GM21717 (cell line): ENCODE measurements around the gene ELOVL2.
"Not testable (repeated sequence)": the region's sequence is repeated elsewhere in the genome, so short reads cannot be mapped to it uniquely, and the experiment has no call there.

Experiments used
- ATAC-seq: cut with Tn5 transposase; IDR thresholded peaks from one replicate; pipeline ENCODE4 v1.9.1; 2021; ENCODE audit warnings: mild to moderate bottlenecking, moderate library complexity; ENCODE audit not compliant: unreplicated experiment

ELOVL2 gene, protein sequence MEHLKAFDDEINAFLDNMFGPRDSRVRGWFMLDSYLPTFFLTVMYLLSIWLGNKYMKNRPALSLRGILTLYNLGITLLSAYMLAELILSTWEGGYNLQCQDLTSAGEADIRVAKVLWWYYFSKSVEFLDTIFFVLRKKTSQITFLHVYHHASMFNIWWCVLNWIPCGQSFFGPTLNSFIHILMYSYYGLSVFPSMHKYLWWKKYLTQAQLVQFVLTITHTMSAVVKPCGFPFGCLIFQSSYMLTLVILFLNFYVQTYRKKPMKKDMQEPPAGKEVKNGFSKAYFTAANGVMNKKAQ

GRCh38 chr6:11043961-11044711 lies at the start of gene ELOVL2:
TSS of gene ELOVL2 (minus strand) at chr6:11044305. CDS start at chr6:11044230, 75 bp downstream.
- no peak for ATAC-seq

- ATAC-seq: peak; percentile 16
Measured at GRCh38 chr6:11093376-11093625, 49.2 kb upstream of the ELOVL2 start.

DNA sequence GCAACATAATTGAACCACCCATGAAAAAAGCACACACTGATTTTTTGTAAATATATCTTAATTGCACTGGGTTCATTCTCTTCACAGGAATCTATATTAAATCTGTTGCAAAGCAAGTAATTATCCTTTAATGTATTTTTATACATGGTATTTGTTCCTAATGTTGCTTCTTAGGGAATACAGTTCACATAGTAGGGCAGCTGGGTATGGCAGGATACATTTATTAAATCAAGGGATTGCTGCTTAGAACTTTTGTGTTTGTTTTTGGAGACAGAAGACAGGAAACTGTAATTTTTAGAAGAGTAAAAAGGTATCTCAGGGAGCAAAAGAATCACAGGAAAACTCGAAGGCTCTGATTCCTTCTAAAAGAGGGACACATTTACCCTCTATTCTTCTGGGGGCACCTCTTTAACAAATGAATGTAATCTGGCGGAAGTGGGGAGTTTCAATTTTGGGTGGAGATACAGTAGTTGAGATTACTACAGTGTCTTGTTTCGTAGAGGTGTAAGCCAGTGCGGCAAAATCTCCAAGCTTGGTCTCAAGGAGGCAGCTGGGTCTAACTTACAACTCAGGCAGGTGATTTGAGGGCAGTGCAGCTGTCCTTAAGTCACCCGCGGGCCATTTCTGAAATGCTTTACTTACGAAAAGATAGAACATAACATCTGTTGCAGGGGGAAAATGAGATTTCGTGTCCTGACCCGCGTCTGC lies 48.7 kb upstream of the ELOVL2 start:
- ATAC-seq: peak; percentile 45

DNA sequence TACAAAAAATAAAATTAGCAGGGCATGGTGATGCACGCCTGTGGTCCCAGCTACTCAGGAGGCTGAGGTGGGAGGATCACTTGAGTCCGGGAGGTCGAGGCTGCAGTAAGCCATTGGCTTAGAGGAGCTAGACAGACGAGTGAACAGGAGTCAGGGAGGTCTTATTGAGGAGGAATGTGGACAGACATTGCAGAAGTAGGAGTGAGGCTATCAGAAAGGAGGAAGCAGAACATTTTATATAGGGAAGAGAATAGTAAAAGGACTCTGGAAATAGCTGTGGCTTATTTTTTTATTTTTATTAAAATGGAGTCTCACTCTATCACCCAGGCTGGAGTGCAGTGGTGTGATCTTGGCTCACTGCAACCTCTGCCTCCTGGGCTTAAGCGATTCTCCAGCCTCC lies 47.0 kb upstream of the ELOVL2 start:
- not testable (repeated sequence) for ATAC-seq

- no peak for ATAC-seq
Measured at GRCh38 chr6:11089695-11090094, 45.6 kb upstream of the ELOVL2 start.

DNA sequence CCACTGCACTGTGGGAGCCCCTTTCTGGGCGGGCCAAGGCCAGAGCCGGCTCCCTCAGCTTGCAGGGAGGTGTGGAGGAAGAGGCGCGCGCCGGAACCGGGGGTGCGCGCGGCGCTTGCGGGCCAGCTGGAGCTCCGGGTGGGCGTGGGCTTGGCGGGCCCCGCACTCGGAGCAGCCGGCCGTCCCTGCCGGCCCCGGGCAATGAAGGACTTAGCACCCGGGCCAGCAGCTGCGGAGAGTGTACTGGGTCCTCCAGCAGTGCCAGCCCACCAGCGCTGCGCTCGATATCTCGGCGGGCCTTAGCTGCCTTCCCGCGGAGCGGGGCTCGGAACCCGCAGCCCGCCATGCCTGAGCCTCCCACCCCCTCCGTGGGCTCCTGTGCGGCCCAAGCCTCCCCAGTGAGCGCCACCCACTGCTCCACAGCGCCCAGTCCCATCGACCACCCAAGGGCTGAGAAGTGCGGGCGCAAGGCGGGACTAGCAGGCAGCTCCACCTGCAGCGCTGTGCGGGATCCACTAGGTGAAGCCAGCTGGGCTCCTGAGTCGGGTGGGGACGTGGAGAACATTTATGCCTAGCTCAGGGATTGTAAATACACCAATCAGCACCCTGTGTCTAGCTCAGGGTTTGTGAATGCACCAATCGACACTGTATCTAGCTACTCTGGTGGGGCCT lies 43.2 kb upstream of the ELOVL2 start:
- not testable (repeated sequence) for ATAC-seq

DNA sequence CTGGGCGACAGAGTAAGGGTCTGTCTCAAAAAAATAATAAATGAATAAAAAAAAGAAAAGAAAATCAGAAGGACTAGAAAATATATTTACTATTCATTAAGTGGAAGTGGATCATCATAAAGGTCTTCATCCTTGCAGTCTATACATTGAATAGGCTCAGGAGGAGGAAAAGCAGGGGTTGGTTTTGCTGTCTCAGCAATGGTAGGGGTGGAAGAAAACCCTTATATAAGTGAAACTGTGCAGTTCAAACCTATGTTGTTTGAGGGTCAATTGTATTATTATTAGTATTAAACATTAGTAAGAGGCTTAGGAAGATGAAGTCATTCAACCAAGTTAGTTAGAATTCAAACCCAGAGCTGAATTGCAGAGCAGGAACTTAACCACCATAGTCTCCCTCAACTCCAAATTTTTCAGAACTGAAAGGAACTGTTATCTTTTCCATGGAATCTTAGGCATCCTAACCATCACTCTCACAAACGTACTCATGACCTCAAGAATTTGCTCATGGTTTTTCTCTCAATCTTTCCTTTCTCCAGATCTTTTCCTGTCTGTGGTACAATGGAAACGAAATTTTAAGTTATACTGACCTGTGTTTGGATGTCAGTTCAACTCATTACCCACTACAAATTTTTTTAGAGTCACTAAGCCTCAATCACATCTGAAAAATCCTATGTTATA lies 41.8 kb upstream of the ELOVL2 start:
- ATAC-seq: no peak

- no peak for ATAC-seq
Measured at GRCh38 chr6:11083956-11084355, 39.9 kb upstream of the ELOVL2 start.

- ATAC-seq: no peak
Measured at GRCh38 chr6:11083491-11083890, 39.4 kb upstream of the ELOVL2 start.

- ATAC-seq: no peak
Measured at GRCh38 chr6:11080296-11080695, 36.2 kb upstream of the ELOVL2 start.

DNA sequence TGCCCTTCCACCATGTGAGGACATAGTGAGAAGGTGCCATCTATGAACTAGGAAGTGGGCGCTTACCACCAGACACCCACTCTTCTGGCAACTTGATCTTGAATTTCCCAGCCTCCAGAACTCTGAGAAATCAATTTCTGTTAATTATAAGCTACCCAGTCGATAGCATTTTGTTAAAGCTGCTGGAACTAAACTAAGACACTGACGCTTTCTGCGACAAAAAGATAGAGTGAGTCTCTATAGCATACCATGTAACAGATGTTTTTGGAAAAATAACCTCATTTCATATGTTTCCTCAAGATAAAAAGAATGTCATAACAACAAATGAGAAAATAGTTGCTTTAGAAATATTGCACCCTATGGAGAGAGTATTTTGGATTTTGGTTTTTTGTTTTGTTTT lies 34.2 kb upstream of the ELOVL2 start:
- ATAC-seq: no peak

DNA sequence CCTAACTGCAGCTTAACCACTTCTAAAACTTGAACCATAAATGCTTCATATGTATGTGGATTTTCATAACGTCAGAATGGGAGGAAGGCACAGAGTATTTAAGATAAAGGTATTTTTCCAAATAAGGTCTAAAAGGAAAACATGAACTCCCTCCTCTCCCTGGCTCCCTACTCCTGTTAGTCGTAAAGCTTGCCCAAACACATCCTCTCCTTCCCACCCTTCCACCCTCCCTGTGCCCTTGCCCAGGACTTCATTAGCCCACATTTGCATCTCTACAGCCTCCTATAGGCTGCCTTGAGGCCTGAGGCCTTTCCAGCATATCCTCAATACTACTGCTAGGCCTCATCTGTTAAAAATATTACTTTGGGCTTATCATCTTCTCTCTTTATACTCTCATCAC lies 32.4 kb upstream of the ELOVL2 start:
- ATAC-seq: no peak

- ATAC-seq: no peak
Measured at GRCh38 chr6:11072101-11072500, 28.0 kb upstream of the ELOVL2 start.

GRCh38 chr6:11069760-11070159 lies 25.7 kb upstream of the ELOVL2 start:
- ATAC-seq: no peak

DNA sequence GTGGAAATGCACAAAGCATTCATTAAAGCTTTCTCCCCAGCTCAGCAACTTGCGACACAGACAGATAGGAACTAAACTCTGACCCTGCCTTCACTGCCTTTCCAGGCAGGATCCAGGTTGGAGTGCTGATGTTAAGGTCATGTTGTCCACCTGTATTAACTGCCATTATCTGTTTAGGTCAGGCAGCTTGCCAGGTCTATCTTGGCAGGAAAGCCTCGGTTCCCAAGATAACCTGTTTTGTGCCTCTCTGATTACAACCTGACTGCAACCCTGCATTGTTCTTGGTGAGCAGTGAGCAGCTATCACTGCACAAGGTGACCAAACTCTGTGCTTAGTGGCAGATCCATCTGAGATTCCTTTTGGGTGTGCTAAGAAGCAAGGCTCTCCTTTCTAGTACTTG lies 23.2 kb upstream of the ELOVL2 start:
- ATAC-seq: no peak

GRCh38 chr6:11066505-11067347 lies 22.6 kb upstream of the ELOVL2 start:
- no peak for ATAC-seq

DNA sequence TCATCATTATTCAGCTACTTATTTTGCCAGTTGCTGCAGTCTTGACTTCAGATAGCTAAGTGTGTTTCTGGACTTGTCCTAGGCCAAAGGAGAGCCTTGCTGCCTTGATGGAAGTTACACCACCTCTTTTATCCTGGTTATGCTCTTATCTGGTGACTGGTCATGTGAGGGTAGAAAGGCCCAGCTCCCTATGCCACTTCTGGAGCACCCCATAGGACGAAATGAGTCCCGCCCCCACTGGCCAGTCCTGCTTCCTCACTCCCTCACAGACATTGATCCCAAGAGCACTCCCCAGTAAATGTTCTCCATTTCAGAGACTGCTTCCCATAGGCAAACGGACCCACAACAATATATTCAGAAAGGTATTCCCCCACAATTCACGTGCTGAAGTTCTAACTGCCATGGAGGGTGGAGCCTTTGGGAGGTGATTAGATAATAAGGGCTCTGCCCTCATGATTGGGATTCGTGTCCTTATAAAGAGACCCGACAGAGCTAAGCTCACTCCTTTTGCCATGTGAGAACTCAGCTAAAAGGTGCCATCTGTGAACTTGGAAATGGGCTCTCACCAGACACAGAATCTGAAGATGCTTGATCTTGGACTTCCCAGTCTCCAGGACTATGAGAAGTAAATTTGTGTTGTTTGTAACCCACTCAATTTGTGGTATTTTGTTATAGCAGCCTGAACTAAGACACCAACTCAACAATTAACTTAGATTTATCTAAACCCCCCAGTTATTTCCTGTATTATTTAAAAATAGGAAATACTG lies 21.5 kb upstream of the ELOVL2 start:
- no peak for ATAC-seq

- no peak for ATAC-seq
Measured at GRCh38 chr6:11064836-11065235, 20.7 kb upstream of the ELOVL2 start.

DNA sequence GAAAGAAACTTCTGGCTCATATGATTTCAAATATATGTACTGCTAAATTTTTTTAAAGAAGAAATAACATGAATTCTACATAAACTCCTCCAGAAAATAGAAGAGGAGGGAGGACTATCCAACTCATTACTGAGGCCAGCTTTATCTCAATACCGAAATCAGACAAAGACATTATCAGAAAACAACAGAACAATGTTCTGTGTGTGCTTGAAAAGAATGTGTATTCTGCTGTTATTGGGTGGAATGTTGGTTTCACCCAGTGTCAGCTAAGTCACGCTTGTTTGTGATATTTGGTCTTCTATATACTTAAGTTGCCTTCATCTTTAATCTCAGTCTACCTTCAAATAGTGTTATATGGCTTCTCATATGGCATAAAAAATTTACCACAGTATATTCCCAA lies 18.6 kb upstream of the ELOVL2 start:
- no peak for ATAC-seq
